SK-N-SH treated with all-trans-retinoic acid at 6 μM for 48 hours (cell line): ENCODE measurements around the gene SEC16A.

Experiments
- ARNTL ChIP-seq: fragments of 450-650 bp; formaldehyde crosslinking; IDR thresholded peaks from 2 replicates; pipeline ENCODE4 v1.5.0; 2020; ENCODE audit warnings: low read depth, mild to moderate bottlenecking, moderate library complexity, borderline replicate concordance
- CSDC2 ChIP-seq: fragments of 250-450 bp; sonication (Bioruptor Pico); IDR thresholded peaks from 2 replicates; pipeline ENCODE4 v1.5.0; 2020; ENCODE audit warnings: mild to moderate bottlenecking, moderate library complexity
- ESRRG ChIP-seq: fragments of 250-450 bp; sonication (Bioruptor Pico); IDR thresholded peaks from 2 replicates; pipeline ENCODE4 v1.6.1; 2021; ENCODE audit warnings: mild to moderate bottlenecking
- GLIS3 ChIP-seq: fragments of 250-450 bp; sonication (Bioruptor Pico); IDR thresholded peaks from 2 replicates; pipeline ENCODE4 v1.5.0; 2020; ENCODE audit warnings: mild to moderate bottlenecking, moderate library complexity
- PATZ1 ChIP-seq: fragments of 250-450 bp; sonication (Bioruptor Pico); IDR thresholded peaks from 2 replicates; pipeline ENCODE4 v1.8.0; 2020; ENCODE audit warnings: mild to moderate bottlenecking, moderate library complexity, borderline replicate concordance
- PPARA ChIP-seq: fragments of 250-450 bp; sonication (Bioruptor Pico); IDR thresholded peaks from 2 replicates; pipeline ENCODE4 v1.5.0; 2020; ENCODE audit warnings: mild to moderate bottlenecking, borderline replicate concordance
- RARB ChIP-seq: fragments of 250-450 bp; sonication (Bioruptor Pico); IDR thresholded peaks from 2 replicates; pipeline ENCODE4 v1.8.0; 2021; ENCODE audit warnings: mild to moderate bottlenecking, moderate library complexity
- TSHZ2 ChIP-seq: fragments of 250-450 bp; sonication (Bioruptor Pico); IDR thresholded peaks from 2 replicates; pipeline ENCODE4 v1.5.0; 2020; ENCODE audit warnings: mild to moderate bottlenecking, moderate library complexity
- ZFP30 ChIP-seq: fragments of 450-650 bp; formaldehyde crosslinking; IDR thresholded peaks from 2 replicates; pipeline ENCODE4 v1.5.0; 2022; ENCODE audit warnings: mild to moderate bottlenecking, moderate library complexity
- ZNF565 ChIP-seq: fragments of 450-650 bp; formaldehyde crosslinking; conservative IDR thresholded peaks from 2 replicates; pipeline ENCODE4 v1.5.0; 2020; ENCODE audit warnings: low read depth, mild to moderate bottlenecking, moderate library complexity
- ZNF70 ChIP-seq: fragments of 450-650 bp; formaldehyde crosslinking; IDR thresholded peaks from 2 replicates; pipeline ENCODE4 v1.5.0; 2020; ENCODE audit warnings: mild to moderate bottlenecking, moderate library complexity
- ZNF8 ChIP-seq: fragments of 450-650 bp; formaldehyde crosslinking; IDR thresholded peaks from 2 replicates; pipeline ENCODE4 v1.5.0; 2020; ENCODE audit warnings: mild to moderate bottlenecking, moderate library complexity

GRCh38 chr9:136520053-136520540, 37.3 kb upstream of the SEC16A start:
- TF ChIP-seq ZNF8 (CRISPR knock-in tag) (no peak), PATZ1 (CRISPR knock-in tag) (no peak), RARB (CRISPR knock-in tag) (no peak), CSDC2 (CRISPR knock-in tag) (no peak), TSHZ2 (no peak), ESRRG (CRISPR knock-in tag) (no peak), ZFP30 (no peak), ARNTL (CRISPR knock-in tag) (no peak), GLIS3 (CRISPR knock-in tag) (no peak), ZNF70 (CRISPR knock-in tag) (no peak), ZNF565 (no peak), PPARA (CRISPR knock-in tag) (no peak)
